Natural killer cell (primary cell): ENCODE results near the gene TMTC2. TPM values are rescaled to one million over a fixed set of nuclear protein-coding genes. Genes with fewer than 3 reads are reported as not detected.

Experiments used
- ATAC-seq, 3 donors: fragments of 150-1000 bp in 2 of 3; fragments of 200-7000 bp in 1 of 3; cut with Tn5 transposase; 1 replicate in 1 of 3; 2 replicates in 2 of 3; pipeline ENCODE4 v1.10.0; 2021; ENCODE audit warnings: mild to moderate bottlenecking in 2 of 3, moderate library complexity in 2 of 3
- DNase-seq, 2 donors: peaks; one replicate each; pipeline versions ENCODE4 v3.0.0 to v3.0.0-alpha.2; 2013 to 2021; ENCODE audit warnings: mixed read lengths in 1 of 2
- H3K27ac ChIP-seq: one replicate; pipeline ENCODE4 v1.5.1; 2013; ENCODE audit warnings: mild to moderate bottlenecking, low read length
- H3K27me3 ChIP-seq: one replicate; pipeline ENCODE4 v1.6.1; 2013; ENCODE audit warnings: low read length; ENCODE audit not compliant: control insufficient read depth, insufficient read depth
- H3K36me3 ChIP-seq: one replicate; pipeline ENCODE4 v1.6.1; 2013; ENCODE audit warnings: low read length; ENCODE audit not compliant: control insufficient read depth, insufficient read depth
- H3K4me1 ChIP-seq: one replicate; pipeline ENCODE4 v1.6.1; 2013; ENCODE audit warnings: low read length; ENCODE audit not compliant: control insufficient read depth, insufficient read depth
- H3K4me3 ChIP-seq: one replicate; pipeline ENCODE4 v1.5.1; 2013; ENCODE audit warnings: low read length
- H3K9me3 ChIP-seq: one replicate; pipeline ENCODE4 v1.6.1; 2013; ENCODE audit warnings: low read length; ENCODE audit not compliant: control insufficient read depth, insufficient read depth
- H3K27ac Mint-ChIP-seq, 2 donors: one replicate each; pipeline ENCODE4 v1.8.0; 2022; ENCODE audit warnings: mild to moderate bottlenecking in 2 of 2, mixed read lengths in 2 of 2, moderate library complexity in 1 of 2
- H3K27me3 Mint-ChIP-seq, 2 donors: one replicate each; pipeline ENCODE4 v1.8.0; 2022; ENCODE audit warnings: low read depth in 2 of 2, mixed read lengths in 2 of 2
- H3K36me3 Mint-ChIP-seq: one replicate; pipeline ENCODE4 v1.8.0; 2022; ENCODE audit warnings: mixed read lengths
- H3K4me1 Mint-ChIP-seq, 2 donors: one replicate each; pipeline ENCODE4 v1.8.0; 2022; ENCODE audit warnings: mixed read lengths in 2 of 2
- H3K4me3 Mint-ChIP-seq: one replicate; pipeline ENCODE4 v1.8.0; 2022; ENCODE audit warnings: mild to moderate bottlenecking, moderate library complexity, mixed read lengths
- H3K9me3 Mint-ChIP-seq, 2 donors: one replicate each; pipeline ENCODE4 v1.8.0; 2022; ENCODE audit warnings: mixed read lengths in 2 of 2
- CTCF ChIP-seq: fragments of 200-600 bp; IDR thresholded peaks from one replicate; pipeline ENCODE4 v1.8.0; 2022; ENCODE audit warnings: antibody characterized with exemption
- WGBS: methylation state at CpG from one replicate; pipeline ENCODE4 v1.1.7; 2013; ENCODE audit warnings: missing lambda C conversion rate; ENCODE audit not compliant: insufficient coverage; 5-methylcytosine and 5-hydroxymethylcytosine counted together
- intact Hi-C: fragments of 100-400 bp; cut with micrococcal nuclease; formaldehyde crosslinking; loops from one replicate; pipeline ENCODE4 v1.14.2; 2022
- total RNA-seq, 4 donors: library from RNA; stranded (reverse); fragments of 120-200 nt in 1 of 4; gene quantifications; one replicate each; pipeline versions ENCODE4 v1.2.3 to v1.2.4, GENCODE V29; 2013 to 2022

TMTC2 gene
- total RNA-seq, 3 donors from 2014 or later (not counting 1 experiment from before 2014, with no cell fraction given) = 1.4 to 2.3 (median 1.6) TPM

- Mint-ChIP-seq H3K36me3 (no peaks in the 10 kb centered on the region), H3K27me3 (no peaks in the 10 kb centered on the region), H3K27ac (no peak overlapping the region), H3K4me3 (no peak overlapping the region), H3K4me1 (no peaks in the 10 kb centered on the region), H3K9me3 (peaks cover 2 to 14% of the 10 kb centered on the region in 2 donors)
- peaks cover 7% of the 10 kb centered on the region for H3K9me3 ChIP-seq
- no peaks in the 10 kb centered on the region for H3K4me1 ChIP-seq
- WGBS = 92% methylated on average over 5 of the region's 6 CpGs
- no peaks in the 10 kb centered on the region for H3K27me3 ChIP-seq
- no peaks in the 10 kb centered on the region for H3K36me3 ChIP-seq
- no peak overlapping the region for H3K27ac ChIP-seq
- DNase-seq = no peak
- H3K4me3 ChIP-seq = no peak overlapping the region
- no peak for TF ChIP-seq CTCF
- no peak for ATAC-seq
- intact Hi-C loops = no loop called here
These were observed 456.2 kb downstream of the TMTC2 start for GRCh38 chr12:83142914-83143313.

GRCh38 chr12:83143950-83144349, 457.2 kb downstream of the TMTC2 start:
- peaks cover 2 to 14% of the 10 kb centered on the region in 2 donors for H3K9me3 Mint-ChIP-seq
- intact Hi-C loops = no loop called here

GRCh38 chr12:83145325-83145840, 458.7 kb downstream of the TMTC2 start:
- H3K27ac ChIP-seq = no peak overlapping the region
- peaks cover 7% of the 10 kb centered on the region for H3K9me3 ChIP-seq
- no peaks in the 10 kb centered on the region for H3K27me3 Mint-ChIP-seq
- DNase-seq (no peak), ATAC-seq (no peak)
- H3K4me1 Mint-ChIP-seq = no peaks in the 10 kb centered on the region
- no peaks in the 10 kb centered on the region for H3K4me1 ChIP-seq
- intact Hi-C loops = no loop called here
- H3K4me3 Mint-ChIP-seq = no peak overlapping the region
- H3K9me3 Mint-ChIP-seq = peaks cover 2 to 14% of the 10 kb centered on the region in 2 donors
- no peak overlapping the region for H3K27ac Mint-ChIP-seq
- H3K4me3 ChIP-seq = no peak overlapping the region
- TF ChIP-seq CTCF = no peak
- no peaks in the 10 kb centered on the region for H3K36me3 ChIP-seq
- H3K27me3 ChIP-seq = no peaks in the 10 kb centered on the region
- 98% methylated on average over 2 of the region's 2 CpGs for WGBS
- H3K36me3 Mint-ChIP-seq = no peaks in the 10 kb centered on the region

More at GRCh38 chr12:83143950-83144349, 457.2 kb downstream of the TMTC2 start:
- no CpG with 5 or more reads among the region's 1 CpG for WGBS
- DNase-seq = no peak
- no peak overlapping the region for H3K4me3 ChIP-seq
- no peaks in the 10 kb centered on the region for H3K36me3 ChIP-seq
- H3K36me3 Mint-ChIP-seq = no peaks in the 10 kb centered on the region
- H3K27ac Mint-ChIP-seq = no peak overlapping the region
- no peak overlapping the region for H3K27ac ChIP-seq
- H3K4me3 Mint-ChIP-seq = no peak overlapping the region
- ATAC-seq = no peak
- H3K4me1 Mint-ChIP-seq = no peaks in the 10 kb centered on the region
- TF ChIP-seq CTCF = no peak
- no peaks in the 10 kb centered on the region for H3K4me1 ChIP-seq
- peaks cover 7% of the 10 kb centered on the region for H3K9me3 ChIP-seq
- no peaks in the 10 kb centered on the region for H3K27me3 Mint-ChIP-seq
- H3K27me3 ChIP-seq = no peaks in the 10 kb centered on the region

GRCh38 chr12:83147341-83147740, 460.6 kb downstream of the TMTC2 start:
- WGBS = 77% methylated on average over 2 of the region's 2 CpGs
- Histone ChIP-seq H3K27ac (no peak overlapping the region), H3K4me1 (no peaks in the 10 kb centered on the region), H3K36me3 (no peaks in the 10 kb centered on the region), H3K9me3 (peaks cover 3% of the 10 kb centered on the region), H3K4me3 (no peak overlapping the region), H3K27me3 (no peaks in the 10 kb centered on the region)
- intact Hi-C loops = no loop called here
- H3K27me3 Mint-ChIP-seq = no peaks in the 10 kb centered on the region
- no peak overlapping the region for H3K4me3 Mint-ChIP-seq
- TF ChIP-seq CTCF = no peak
- ATAC-seq (no peak), DNase-seq (no peak)
- no peak overlapping the region for H3K27ac Mint-ChIP-seq
- no peaks in the 10 kb centered on the region for H3K36me3 Mint-ChIP-seq
- H3K4me1 Mint-ChIP-seq = no peaks in the 10 kb centered on the region
- peaks cover 0 to 2% of the 10 kb centered on the region in 2 donors for H3K9me3 Mint-ChIP-seq
